ENCODE measurements around the gene DCN. TPM values are rescaled to one million over a fixed set of nuclear protein-coding genes. Genes with fewer than 3 reads are reported as not detected.

The DCN gene
- total RNA-seq, 1 experiment from 2014 or later = 0.95 TPM

DNA sequence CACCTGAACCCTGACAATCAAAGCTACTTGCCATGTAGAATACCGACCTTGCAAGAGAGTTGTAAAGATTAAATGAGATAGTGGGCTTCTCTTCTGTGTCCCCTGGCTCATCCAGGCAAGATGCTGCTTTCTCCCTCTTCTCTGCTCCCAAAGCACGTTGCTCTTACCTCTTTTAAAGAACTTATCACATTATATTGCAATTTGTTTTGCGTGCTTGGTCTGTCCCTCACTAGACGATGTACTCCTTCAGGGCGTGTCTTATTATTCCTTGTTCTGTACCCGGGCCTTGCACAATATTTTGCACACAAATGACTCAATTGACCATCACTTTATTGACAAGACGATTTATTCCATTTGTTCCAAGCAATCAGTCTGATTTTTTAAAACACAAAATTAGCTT is 3.3 kb downstream of the DCN start:
- Mint-ChIP-seq H3K27ac (ENCODE audit: unreplicated experiment) (no peak overlapping the region), H3K9me3 (ENCODE audit: unreplicated experiment) (no peaks in the 10 kb centered on the region), H3K4me1 (ENCODE audit: low read depth, unreplicated experiment) (no peaks in the 10 kb centered on the region), H3K27me3 (ENCODE audit: insufficient read depth, unreplicated experiment) (no peaks in the 10 kb centered on the region), H3K4me3 (ENCODE audit: unreplicated experiment) (no peak overlapping the region), H3K36me3 (ENCODE audit: insufficient read depth, unreplicated experiment) (no peaks in the 10 kb centered on the region)
- POLR2A ChIA-PET = no interaction called here
- no peak for DNase-seq
- no TSS peak for BruUV-seq (replicated peaks)
- intact Hi-C loops (cut with micrococcal nuclease; ENCODE audit: unreplicated experiment) = loop anchor here (5.0 kb wide), 2 partner anchors 63 to 202 kb away; no protein-coding TSS in a partner anchor
- Histone ChIP-seq H3K4me3 (ENCODE audit: low read depth, low read length) (no peak overlapping the region), H3K9me3 (no peaks in the 10 kb centered on the region), H3K36me3 (ENCODE audit: control insufficient read depth, insufficient read depth, low read length) (no peaks in the 10 kb centered on the region), H3K27me3 (replicated peaks; ENCODE audit: control insufficient read depth, insufficient read depth, low read length) (no peaks in the 10 kb centered on the region), H3K4me1 (no peaks in the 10 kb centered on the region)
- CTCF ChIA-PET = no interaction called here
- TF ChIP-seq, protein P1, sequence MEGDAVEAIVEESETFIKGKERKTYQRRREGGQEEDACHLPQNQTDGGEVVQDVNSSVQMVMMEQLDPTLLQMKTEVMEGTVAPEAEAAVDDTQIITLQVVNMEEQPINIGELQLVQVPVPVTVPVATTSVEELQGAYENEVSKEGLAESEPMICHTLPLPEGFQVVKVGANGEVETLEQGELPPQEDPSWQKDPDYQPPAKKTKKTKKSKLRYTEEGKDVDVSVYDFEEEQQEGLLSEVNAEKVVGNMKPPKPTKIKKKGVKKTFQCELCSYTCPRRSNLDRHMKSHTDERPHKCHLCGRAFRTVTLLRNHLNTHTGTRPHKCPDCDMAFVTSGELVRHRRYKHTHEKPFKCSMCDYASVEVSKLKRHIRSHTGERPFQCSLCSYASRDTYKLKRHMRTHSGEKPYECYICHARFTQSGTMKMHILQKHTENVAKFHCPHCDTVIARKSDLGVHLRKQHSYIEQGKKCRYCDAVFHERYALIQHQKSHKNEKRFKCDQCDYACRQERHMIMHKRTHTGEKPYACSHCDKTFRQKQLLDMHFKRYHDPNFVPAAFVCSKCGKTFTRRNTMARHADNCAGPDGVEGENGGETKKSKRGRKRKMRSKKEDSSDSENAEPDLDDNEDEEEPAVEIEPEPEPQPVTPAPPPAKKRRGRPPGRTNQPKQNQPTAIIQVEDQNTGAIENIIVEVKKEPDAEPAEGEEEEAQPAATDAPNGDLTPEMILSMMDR (IDR thresholded peaks at IDR 0.05; ENCODE audit: insufficient read depth in 1 of 2, low read depth in 1 of 2, low read length in 1 of 2, severe bottlenecking in 1 of 2, unreplicated experiment in 1 of 2) = no peak

DNA sequence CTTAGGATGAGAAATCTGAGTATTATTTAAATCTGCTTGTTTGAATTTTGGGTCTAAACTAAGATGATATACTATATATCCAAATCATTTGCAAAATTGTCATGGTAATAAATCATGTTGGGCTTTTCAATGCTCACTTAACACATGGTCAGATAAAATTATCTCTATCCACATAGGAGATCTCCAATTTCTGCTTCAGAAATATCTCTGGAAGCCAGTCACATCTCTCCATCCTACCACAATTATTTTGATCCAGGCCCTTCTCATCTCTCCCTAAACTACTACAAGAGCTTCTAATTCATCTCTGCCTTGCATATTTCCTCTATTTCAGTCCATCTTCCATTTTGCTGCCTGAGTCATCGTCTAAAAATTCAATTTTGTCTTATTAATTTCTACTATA is 3.8 kb downstream of the DCN start:
- Histone ChIP-seq H3K4me1 (no peaks in the 10 kb centered on the region), H3K27me3 (replicated peaks; ENCODE audit: control insufficient read depth, insufficient read depth, low read length) (no peaks in the 10 kb centered on the region), H3K36me3 (ENCODE audit: control insufficient read depth, insufficient read depth, low read length) (no peaks in the 10 kb centered on the region), H3K4me3 (ENCODE audit: low read depth, low read length) (no peak overlapping the region), H3K9me3 (no peaks in the 10 kb centered on the region)
- intact Hi-C loops (cut with micrococcal nuclease; ENCODE audit: unreplicated experiment) = loop anchor here (1.0 to 5.0 kb wide), 4 partner anchors 64 to 201 kb away; no protein-coding TSS in a partner anchor
- Mint-ChIP-seq H3K27me3 (ENCODE audit: insufficient read depth, unreplicated experiment) (no peaks in the 10 kb centered on the region), H3K27ac (ENCODE audit: unreplicated experiment) (no peak overlapping the region), H3K9me3 (ENCODE audit: unreplicated experiment) (no peaks in the 10 kb centered on the region), H3K4me1 (ENCODE audit: low read depth, unreplicated experiment) (no peaks in the 10 kb centered on the region), H3K36me3 (ENCODE audit: insufficient read depth, unreplicated experiment) (no peaks in the 10 kb centered on the region), H3K4me3 (ENCODE audit: unreplicated experiment) (no peak overlapping the region)
- TF ChIP-seq, protein P1 (IDR thresholded peaks at IDR 0.05; ENCODE audit: insufficient read depth in 1 of 2, low read depth in 1 of 2, low read length in 1 of 2, severe bottlenecking in 1 of 2, unreplicated experiment in 1 of 2) = no peak
- CTCF ChIA-PET = no interaction called here
- BruUV-seq (replicated peaks) = no TSS peak
- POLR2A ChIA-PET = no interaction called here
- no peak for DNase-seq

DNA sequence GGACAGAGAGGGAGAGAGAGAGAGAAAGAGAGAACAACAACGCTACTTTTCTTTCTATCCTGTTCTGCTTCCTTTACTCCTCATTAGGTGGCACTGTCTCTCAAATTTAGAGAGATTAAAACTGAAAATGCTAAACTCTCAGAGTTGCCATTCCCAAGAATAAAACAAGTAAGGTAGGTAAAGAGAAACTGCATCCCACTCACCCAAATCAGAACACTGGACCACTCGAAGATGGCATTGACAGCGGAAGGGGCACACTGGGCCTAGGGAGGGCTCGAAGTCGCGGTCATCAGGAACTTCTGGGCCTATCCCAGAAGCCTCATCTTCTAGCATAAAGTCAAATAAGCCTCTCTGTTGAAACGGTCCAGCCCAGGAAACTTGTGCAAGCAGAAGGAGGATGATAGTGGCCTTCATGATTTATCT is 4.5 kb downstream of the DCN start:
- no peaks in the 10 kb centered on the region for H3K4me1 ChIP-seq
- ChIA-PET CTCF (interaction anchor here (0.6 kb wide), 1 partner anchor 63 kb away, joined by 3 read pairs; no protein-coding TSS in a partner anchor), POLR2A (no interaction called here)
- Mint-ChIP-seq H3K27ac (ENCODE audit: unreplicated experiment) (no peak overlapping the region), H3K27me3 (ENCODE audit: insufficient read depth, unreplicated experiment) (no peaks in the 10 kb centered on the region), H3K36me3 (ENCODE audit: insufficient read depth, unreplicated experiment) (no peaks in the 10 kb centered on the region), H3K4me3 (ENCODE audit: unreplicated experiment) (no peak overlapping the region), H3K9me3 (ENCODE audit: unreplicated experiment) (no peaks in the 10 kb centered on the region), H3K4me1 (ENCODE audit: low read depth, unreplicated experiment) (no peaks in the 10 kb centered on the region)
- TF ChIP-seq, protein P1 (IDR thresholded peaks at IDR 0.05; ENCODE audit: insufficient read depth in 1 of 2, low read depth in 1 of 2, low read length in 1 of 2, severe bottlenecking in 1 of 2, unreplicated experiment in 1 of 2) = peak; percentile 22 to 33
- no TSS peak for BruUV-seq (replicated peaks)
- no peak for DNase-seq
- no peak overlapping the region for H3K4me3 ChIP-seq (ENCODE audit: low read depth, low read length)
- H3K9me3 ChIP-seq = no peaks in the 10 kb centered on the region
- intact Hi-C loops (cut with micrococcal nuclease; ENCODE audit: unreplicated experiment) = loop anchor here (1.0 to 5.0 kb wide), 4 partner anchors 64 to 201 kb away; no protein-coding TSS in a partner anchor
- H3K27me3 ChIP-seq (replicated peaks; ENCODE audit: control insufficient read depth, insufficient read depth, low read length) = no peaks in the 10 kb centered on the region
- H3K36me3 ChIP-seq (ENCODE audit: control insufficient read depth, insufficient read depth, low read length) = no peaks in the 10 kb centered on the region

All from Caco-2 (cell line).